NOMO-1 treated with DMSO at 0.1 percent for 48 hours (cell line): Measurements from ENCODE around the gene GGN.
"Not testable (repeated sequence)": the region's sequence is repeated elsewhere in the genome, so short reads cannot be mapped to it uniquely, and the experiment has no call there.

Experiments used
- DNase-seq: peaks from one replicate; lab custom pipeline; 2025; ENCODE audit not compliant: unreplicated experiment; lab: John Stamatoyannopoulos, UW

GGN gene

DNA sequence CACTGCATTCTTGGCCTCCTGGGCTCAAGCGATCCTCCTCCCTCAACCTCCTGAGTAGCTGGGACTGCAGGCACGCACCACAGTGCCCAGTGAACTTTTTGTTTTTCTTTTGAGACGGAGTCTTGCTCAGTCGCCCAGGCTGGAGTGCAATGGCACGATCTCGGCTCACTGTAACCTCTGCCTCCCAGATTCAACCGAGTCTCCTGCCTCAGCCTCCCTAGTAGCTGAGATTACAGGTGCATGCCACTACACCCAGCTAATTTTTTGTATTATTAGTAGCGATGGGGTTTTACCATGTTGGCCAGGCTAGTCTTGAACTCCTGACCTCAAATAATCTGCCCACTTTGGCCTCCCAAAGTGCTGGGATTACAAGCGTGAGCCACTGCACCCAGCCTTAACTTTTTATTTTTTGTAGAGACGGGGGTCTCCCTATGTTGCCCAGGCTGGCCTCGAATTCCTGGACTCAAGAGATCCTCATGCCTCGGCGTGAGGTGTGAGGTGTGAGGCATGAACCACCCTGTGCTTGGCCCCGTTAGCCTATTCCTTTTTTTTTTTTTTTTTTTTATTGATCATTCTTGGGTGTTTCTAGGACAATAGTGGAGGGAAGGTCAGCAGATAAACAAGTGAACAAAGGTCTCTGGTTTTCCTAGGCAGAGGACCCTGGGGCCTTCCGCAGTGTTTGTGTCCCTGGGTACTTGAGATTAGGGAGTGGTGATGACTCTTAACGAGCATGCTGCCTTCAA is 24.7 kb downstream of the GGN start:
- DNase-seq, result not testable (repeated sequence)

DNA sequence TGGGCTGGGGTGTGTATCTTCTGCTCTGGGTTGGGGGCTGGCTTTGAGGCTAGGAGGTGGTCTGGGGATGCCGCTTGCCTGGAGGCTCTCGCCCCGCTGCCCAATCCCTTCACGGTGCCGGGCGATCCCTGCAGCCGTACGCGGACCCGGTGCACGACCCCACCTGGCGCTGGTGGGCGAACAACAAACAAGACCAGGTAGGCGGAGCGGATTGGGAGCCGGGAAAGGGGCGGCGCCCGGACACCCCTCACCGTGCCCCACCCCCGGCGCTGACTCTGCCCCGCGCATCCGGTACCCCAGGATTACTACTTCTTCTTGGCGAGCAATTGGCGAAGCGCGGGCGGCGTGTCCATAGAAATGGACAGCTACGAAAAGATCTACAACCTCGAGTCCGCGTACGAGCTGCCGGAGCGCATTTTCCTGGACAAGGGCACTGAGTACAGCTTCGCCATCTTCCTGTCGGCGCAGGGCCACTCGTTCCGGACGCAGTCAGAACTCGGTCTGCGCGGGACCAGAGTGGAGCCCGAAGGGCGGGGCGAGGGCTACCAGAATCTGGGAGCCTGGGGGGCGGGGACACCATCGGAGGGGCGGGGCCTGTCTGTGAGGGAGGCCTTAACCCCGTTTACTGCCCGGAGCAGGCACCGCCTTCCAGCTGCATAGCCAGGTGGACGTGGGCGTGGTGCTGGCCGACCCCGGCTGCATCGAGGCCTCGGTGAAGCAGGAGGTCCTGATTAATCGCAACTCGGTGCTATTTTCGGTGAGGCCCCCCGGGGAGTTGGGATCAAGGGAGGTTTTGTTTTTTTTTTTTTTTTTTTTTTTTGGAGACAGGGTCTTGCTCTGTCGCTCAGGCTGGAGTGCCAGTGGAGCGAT is 25.5 kb downstream of the GGN start:
- peak; percentile 75 for DNase-seq

DNA sequence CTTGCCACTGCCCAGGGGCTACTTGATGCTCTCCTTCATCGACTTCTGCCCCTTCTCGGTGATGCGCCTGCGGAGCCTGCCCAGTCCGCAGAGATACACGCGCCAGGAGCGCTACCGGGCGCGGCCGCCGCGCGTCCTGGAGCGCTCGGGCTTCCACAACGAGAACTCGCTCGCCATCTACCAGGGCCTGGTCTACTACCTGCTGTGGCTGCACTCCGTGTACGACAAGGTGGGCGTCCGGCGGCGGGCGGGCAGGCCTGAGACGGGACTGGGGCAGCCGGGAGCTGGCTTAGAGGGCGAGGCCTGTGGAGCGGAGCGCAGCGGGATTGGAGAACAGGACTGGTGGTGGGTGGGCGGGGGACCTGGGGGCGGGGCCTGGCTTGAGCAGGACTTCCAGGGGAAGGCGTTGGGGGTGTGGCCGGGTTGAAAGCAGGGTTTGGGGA is 26.2 kb downstream of the GGN start:
- DNase-seq, result peak; percentile 79

DNA sequence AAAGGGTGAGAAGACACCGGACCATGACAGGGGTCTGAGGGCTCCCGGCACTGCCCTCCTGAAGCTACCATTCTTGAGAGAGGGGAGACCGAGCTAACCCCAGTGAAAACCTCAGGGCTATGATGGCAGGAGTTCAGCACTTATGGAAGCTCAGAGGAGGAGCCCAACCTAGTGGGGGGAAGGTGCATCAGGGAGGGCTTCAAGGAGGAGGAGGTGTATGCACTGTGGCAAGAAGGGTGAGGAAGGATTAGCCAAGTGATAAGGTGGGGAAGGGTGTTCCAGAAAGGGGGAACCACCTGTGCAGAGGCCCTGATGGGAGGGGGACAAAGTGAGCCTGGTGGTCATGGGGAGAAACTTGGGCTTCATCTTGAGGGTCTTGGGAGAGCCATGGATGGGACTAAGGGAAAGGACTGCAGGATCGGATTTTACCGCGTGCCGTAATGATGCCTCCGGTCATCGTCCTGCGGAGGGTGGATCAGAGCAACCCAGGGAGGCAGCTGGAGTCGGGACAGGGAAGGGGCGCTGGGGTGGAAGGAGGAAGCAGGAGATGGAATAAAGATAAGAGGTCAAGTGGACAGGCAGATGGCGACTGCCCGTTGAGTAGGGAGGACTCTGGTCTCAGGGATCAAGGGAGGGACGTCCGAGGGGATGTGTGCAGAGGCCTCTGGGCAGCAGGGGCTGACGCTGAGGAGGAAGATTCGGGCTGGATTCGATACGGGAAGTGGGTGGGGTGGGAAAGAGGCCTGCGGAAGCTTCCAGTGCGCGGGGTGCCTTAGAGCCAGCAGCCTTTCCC is 26.8 kb downstream of the GGN start:
- DNase-seq, result no peak

DNA sequence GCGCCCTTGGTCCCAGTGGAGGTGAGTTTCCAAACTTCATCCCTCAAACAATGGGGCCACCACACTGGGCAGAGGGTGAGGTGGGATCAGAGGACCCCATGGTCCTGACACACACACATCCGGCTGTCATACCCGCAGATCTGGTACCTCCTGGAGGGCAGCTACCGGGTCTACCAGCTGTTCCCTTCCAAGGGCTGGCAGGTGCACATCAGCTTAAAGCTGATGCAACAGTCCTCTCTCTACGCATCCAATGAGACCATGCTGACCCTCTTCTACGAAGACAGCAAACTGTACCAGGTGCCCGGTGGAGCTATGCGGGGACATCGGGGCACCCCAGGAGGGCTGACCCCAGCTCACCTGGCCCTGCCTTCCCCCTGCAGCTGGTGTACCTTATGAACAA is 27.5 kb downstream of the GGN start:
- no peak for DNase-seq

DNA sequence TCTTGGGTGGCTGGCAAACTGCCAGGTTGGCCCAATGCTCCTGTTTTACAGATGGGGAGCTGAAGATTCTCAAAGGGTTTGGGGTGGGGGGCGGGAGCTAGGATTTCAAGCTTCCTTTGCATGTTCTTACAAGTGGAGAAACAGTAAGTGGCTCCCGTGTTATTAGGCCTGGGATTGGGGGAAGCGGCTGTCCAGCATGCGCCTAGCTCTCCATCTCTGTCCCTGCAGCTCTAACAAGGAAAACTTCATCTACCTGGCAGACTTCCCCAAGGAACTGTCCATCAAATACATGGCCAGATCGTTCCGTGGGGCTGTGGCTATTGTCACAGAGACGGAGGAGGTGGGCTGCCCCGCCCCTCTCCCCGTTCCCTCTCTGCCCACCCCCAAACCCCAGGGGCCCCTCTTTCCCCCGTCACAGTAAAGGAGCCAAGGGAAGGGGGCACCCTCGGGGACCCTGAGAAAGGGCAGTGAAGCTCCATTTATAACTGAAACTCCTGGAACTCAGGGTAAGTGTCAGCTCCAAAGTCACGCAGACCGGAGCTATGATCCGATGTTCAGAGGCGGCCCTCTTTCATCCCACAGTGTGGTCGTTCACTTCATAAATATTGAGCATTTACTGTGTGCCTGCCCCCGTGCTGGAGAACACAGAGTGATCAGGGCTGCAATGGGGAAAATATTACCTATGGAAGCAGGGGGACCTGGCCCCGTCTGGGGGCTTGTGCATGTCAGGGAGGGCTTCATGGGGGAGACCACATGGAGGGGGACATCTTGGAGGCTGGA is 28.4 kb downstream of the GGN start:
- DNase-seq, result no peak

DNA sequence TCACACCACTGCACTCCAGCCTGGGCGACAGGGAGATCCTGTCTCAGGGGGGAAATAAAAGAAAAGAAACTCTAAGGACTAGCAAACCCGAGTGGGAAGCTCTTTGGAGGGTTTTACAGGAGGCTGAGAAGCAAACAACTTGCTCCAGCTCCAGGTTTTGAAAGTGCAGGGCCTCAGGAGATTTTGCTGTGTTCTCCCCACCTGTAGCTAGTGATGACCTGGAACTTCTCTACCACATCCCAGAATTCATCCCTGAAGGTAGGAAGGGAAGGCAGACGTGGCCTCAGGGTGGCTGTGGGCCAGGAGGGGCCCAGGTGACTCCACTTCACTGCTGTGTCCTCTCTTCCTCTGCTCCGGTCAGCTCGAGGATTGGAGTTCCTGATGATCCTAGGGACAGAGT is 29.8 kb downstream of the GGN start:
- no peak for DNase-seq

DNA sequence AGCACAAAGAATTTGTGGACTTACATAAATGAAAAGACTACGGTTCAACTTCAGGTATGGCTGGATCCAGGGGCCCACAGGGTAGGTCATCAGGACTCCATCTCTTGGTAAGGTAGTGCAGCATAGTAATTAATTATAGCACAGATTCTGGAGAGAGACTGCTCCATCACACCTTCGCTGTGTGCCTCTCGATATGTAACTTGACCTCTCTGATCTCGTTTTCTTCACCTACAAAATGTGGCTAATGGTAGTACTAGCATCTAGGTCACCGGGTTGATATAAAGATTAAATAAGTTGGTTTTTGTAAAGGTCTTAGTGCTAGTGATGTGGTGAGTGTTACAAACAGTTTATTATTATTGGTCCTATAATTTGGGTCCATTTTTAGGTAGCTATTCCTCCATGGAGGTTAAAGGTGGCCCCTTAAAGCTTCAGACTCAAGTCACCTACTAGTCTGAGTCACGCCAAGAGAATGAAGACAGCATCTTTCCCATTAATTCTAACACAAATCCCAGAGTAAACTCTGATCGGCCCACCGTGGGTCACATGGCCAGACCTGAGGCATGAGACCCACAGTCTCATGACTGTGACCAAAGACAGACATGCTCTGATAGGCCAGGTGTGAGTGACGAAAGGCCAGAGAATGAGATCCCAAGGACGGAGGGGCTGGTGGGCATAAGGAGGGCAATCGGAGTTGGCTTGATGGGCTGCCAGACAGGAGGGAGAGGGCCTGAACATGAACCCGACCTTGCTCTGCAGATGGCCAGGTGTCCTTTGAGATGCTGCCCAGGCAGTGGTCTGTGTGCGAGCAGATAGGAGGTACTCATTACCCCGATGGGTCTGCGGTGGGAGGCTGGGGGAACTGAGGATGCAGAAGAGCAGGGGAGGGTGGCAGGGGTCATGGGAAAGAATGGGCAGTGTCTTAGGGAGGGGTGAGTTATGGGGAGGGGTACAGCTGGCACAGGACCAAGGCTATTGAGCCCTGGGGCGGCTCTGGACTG is 31.8 kb downstream of the GGN start:
- DNase-seq, result no peak

DNA sequence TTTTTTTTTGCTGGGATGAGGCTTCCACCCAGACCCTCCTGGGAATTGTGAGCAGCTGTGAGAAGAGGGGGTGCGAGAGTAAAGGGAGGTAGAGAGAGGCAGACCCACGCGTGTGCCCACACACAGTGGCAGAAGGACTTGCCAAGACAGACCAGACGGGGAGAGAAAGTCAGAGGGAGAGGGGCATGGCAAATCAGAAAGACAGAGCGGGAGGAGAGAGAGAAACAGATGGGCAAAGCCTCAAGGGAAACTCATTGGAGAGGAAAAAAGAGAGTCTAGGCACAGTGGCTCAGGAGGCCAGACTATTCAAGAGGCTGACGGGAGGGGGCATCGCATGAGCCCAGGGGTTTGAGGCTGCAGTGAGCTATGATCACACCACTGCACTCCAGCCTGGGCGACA is 35.2 kb downstream of the GGN start:
- no peak for DNase-seq

DNA sequence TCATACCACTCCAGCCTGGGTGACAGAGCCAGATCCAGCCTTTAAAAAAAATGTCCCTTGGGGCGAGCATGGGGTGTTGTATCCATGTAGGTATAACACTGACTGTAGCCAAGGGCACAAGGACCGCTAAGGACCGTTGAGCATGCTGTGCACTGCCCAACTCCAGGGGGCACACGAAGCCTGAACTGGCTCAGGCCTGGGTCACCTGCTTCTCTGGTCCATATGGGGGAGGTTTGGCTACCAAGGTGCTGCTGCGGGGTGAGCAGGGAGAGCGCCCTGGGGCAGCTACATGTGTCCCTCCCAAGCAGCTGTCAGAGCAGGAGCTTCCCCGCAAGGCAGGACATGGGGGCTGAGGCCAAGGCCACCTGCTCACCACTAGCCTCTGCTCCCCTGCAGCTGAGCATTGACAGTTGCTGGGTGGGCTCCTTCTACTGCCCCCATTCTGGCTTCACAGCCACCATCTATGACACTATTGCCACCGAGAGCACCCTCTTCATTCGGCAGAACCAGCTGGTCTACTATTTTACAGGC is 35.9 kb downstream of the GGN start:
- DNase-seq, result no peak

DNA sequence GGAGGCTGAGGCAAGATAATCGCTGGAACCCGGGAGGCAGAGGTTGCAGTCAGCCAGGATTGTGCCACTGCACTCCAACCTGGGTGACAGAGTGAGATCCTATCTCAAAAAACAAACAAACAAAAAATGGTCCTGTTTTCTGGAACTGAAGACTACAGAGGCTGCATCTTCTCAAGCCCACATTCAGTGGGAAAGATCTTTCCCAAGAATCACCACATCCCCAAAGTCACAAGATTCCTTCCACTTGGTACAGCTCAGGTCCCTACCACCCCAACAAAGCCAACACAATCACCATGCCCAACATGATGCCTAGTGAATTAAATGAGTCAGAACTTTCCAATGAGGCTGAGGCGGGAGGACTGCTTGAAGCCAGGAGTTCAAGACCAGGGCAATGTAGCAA is 37.0 kb downstream of the GGN start:
- no peak for DNase-seq

DNA sequence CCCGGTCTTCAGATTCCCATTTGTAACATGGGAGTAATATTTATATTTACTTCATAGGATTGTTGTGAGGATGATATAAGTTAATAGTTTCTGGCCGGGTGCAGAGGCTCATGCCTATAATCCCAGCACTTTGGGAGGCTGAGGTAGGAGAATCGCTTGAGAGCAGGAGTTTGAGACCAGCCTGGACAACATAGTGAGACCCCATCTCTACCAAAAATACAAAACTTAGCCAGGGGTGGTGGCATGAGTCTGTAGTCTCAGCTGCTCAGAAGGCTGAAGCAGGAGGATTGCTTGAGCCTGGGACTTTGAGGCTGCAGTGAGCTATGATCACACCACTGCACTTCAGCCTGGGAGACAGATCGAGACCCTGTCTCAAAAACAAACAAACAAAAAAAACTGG is 41.0 kb downstream of the GGN start:
- no peak for DNase-seq

DNA sequence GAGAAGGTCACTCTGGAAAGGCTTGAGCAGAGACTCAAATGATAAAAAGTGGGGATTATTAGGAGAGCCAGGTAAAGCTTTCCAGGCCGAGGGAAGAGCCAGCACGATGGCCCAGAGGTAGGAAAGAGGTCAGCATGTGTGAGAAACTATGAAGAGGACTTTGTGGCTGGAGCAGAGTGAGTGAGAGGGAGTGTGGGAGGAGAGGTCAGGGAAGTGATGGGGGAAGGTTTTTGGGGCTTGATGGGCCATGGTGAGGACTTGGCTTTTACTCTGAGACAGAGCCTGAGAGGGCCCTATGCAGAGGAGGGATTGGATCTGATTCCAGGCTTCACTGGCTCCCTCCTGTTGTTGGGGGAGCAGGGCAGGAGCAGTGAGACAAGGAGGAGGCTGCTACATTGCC is 46.9 kb downstream of the GGN start:
- no peak for DNase-seq

DNA sequence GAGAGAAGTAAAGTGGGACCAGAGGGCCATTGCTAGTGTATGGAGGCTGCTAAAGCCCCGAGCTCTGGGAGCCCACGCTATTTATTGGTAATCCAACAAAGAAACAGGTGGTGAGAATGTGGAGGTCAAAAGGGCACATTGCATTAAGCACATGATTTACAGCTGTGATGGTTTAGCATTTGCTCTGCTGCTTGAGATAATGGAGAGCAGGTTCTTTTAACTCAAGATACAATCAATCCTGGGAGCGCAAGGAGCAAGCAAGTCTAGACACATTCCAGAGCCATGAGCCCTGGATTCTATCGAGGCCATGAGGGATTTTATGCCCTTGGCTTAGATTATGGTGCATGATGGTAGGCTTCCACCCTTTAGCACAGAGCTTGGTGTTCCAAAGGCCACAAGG is 48.8 kb downstream of the GGN start:
- DNase-seq, result not testable (repeated sequence)

DNA sequence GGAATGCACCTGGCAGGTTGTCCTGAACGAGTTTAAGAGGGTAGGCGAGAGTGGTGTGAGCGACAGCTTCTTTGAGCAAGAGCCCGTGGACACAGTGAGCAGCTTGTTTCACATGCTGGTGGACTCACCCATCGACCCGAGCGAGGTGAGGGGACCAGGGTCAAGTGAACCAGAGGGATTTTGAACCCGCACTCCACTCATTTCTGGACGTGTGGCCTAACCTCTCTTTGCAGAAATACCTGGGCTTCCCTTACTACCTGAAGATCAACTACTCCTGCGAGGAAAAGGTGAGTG is 50.5 kb downstream of the GGN start:
- no peak for DNase-seq

DNA sequence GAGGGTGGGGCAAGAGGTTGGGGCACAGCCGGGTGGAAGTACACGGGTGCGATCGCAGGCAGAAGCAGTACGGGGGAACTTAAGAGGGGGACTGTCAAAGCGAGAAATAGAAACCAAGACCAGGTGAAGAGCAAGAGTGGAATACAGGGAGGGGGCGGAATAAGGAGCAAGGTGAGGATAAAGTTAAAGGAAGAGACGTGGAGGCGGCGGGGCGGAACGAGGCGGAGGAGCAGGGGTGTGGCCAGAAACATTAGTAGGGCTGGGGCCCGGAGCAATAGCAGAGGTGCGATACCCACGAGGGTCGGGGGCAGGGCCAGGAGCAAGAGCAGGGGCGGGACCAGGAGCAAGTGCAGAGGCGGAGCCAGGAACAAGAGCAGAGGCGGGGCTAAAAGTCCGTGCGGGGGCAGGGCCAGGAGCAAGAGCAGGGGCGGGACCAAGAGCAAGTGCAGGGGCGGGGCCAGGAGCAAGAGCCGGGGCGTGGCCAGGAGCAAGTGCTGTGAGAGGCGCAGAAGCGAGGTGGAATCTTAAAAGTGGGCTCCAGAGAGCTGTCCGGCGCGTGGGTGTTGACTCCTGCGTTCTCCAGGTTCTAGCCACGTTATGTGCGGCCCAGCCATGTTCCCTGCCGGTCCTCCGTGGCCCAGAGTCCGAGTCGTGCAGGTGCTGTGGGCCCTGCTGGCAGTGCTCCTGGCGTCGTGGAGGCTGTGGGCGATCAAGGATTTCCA is 51.0 kb downstream of the GGN start:
- peak; percentile 97 for DNase-seq

DNA sequence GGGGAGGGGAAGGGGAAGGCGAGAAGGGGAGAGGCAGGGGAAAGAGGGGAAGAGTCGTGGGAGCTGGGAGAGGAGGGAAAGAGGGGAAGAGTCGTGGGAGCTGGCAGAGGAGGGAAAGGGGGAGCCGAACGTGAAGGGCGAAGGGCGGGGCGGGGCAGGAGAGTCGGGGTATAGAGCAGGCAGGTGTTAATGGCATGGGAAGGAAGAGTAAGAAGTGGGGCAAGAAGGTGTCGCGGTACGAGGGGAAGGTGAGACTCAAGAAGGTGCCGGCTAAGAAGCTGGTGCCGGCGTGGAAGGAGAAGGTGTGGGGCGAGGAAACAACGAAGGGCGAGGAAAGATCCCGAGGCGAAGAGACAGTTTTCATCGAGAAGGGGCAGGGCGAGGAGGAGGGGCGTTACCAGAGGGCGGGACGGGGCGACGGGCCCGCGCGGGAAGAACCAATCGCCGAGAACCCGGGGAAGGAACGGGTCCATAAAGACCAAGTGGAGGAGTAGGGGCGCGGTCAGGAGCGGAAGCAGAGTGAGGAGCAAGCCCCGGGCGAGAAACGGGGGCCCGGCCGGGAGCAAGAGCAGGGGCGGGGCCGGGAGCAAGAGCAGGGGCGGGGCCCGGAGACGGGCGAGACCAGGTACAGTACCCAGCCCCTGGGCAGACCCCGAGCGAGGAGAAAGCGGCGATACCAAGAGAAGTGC is 51.7 kb downstream of the GGN start:
- peak; percentile 98 for DNase-seq
